HG03025 (cell line): Measurements from ENCODE around the gene ERGIC3.

Source experiments
- ATAC-seq: cut with Tn5 transposase; IDR thresholded peaks from one replicate; pipeline ENCODE4 v1.9.1; 2021; ENCODE audit warnings: mild to moderate bottlenecking, moderate library complexity; ENCODE audit not compliant: unreplicated experiment, low FRiP score

Gene ERGIC3

GRCh38 chr20:35560105-35560511, 18.2 kb downstream of the ERGIC3 start:
- no peak for ATAC-seq

- no peak for ATAC-seq
These were observed 18.7 kb downstream of the ERGIC3 start for GRCh38 chr20:35560541-35560940.

GRCh38 chr20:35561268-35561667, 19.4 kb downstream of the ERGIC3 start:
- no peak for ATAC-seq

- no peak for ATAC-seq
These were observed 19.8 kb downstream of the ERGIC3 start for GRCh38 chr20:35561671-35562070.

- no peak for ATAC-seq
These were observed 20.7 kb downstream of the ERGIC3 start for GRCh38 chr20:35562541-35563110.

- no peak for ATAC-seq
These were observed 22.0 kb downstream of the ERGIC3 start for GRCh38 chr20:35563834-35564233.

- ATAC-seq = no peak
These were observed 23.0 kb downstream of the ERGIC3 start for GRCh38 chr20:35564905-35565304.

- ATAC-seq = no peak
These were observed 26.8 kb downstream of the ERGIC3 start for GRCh38 chr20:35568645-35569044.

- ATAC-seq = no peak
These were observed 29.7 kb downstream of the ERGIC3 start for GRCh38 chr20:35571555-35571954.

GRCh38 chr20:35572838-35573237, 31.0 kb downstream of the ERGIC3 start:
- no peak for ATAC-seq

GRCh38 chr20:35575958-35576357, 34.1 kb downstream of the ERGIC3 start:
- ATAC-seq = no peak

GRCh38 chr20:35576816-35577215, 34.9 kb downstream of the ERGIC3 start:
- no peak for ATAC-seq

GRCh38 chr20:35578469-35578868, 36.6 kb downstream of the ERGIC3 start:
- ATAC-seq = no peak

- no peak for ATAC-seq
These were observed 37.3 kb downstream of the ERGIC3 start for GRCh38 chr20:35579196-35579595.

GRCh38 chr20:35582131-35582530, 40.3 kb downstream of the ERGIC3 start:
- ATAC-seq = no peak

GRCh38 chr20:35582741-35583404, 41.0 kb downstream of the ERGIC3 start:
- ATAC-seq = no peak

GRCh38 chr20:35583636-35584560, 42.0 kb downstream of the ERGIC3 start:
- no peak for ATAC-seq

GRCh38 chr20:35586751-35587425, 45.0 kb downstream of the ERGIC3 start:
- no peak for ATAC-seq

GRCh38 chr20:35587436-35587835, 45.6 kb downstream of the ERGIC3 start:
- ATAC-seq = no peak

- no peak for ATAC-seq
These were observed 46.5 kb downstream of the ERGIC3 start for GRCh38 chr20:35588397-35588796.
